Natural killer cell (primary cell): ENCODE data around the gene CRAMP1. TPM values are rescaled to one million over a fixed set of nuclear protein-coding genes. Genes with fewer than 3 reads are reported as not detected.

Experiments
- ATAC-seq, 3 donors: fragments of 150-1000 bp in 2 of 3; fragments of 200-7000 bp in 1 of 3; cut with Tn5 transposase; 1 replicate in 1 of 3; 2 replicates in 2 of 3; pipeline ENCODE4 v1.10.0; 2021; ENCODE audit warnings: mild to moderate bottlenecking in 2 of 3, moderate library complexity in 2 of 3
- DNase-seq, 2 donors: peaks; one replicate each; pipeline versions ENCODE4 v3.0.0 to v3.0.0-alpha.2; 2013 to 2021; ENCODE audit warnings: mixed read lengths in 1 of 2
- H3K27ac ChIP-seq: one replicate; pipeline ENCODE4 v1.5.1; 2013; ENCODE audit warnings: mild to moderate bottlenecking, low read length
- H3K27me3 ChIP-seq: one replicate; pipeline ENCODE4 v1.6.1; 2013; ENCODE audit warnings: low read length; ENCODE audit not compliant: control insufficient read depth, insufficient read depth
- H3K36me3 ChIP-seq: one replicate; pipeline ENCODE4 v1.6.1; 2013; ENCODE audit warnings: low read length; ENCODE audit not compliant: control insufficient read depth, insufficient read depth
- H3K4me1 ChIP-seq: one replicate; pipeline ENCODE4 v1.6.1; 2013; ENCODE audit warnings: low read length; ENCODE audit not compliant: control insufficient read depth, insufficient read depth
- H3K4me3 ChIP-seq: one replicate; pipeline ENCODE4 v1.5.1; 2013; ENCODE audit warnings: low read length
- H3K9me3 ChIP-seq: one replicate; pipeline ENCODE4 v1.6.1; 2013; ENCODE audit warnings: low read length; ENCODE audit not compliant: control insufficient read depth, insufficient read depth
- H3K27ac Mint-ChIP-seq, 2 donors: one replicate each; pipeline ENCODE4 v1.8.0; 2022; ENCODE audit warnings: mild to moderate bottlenecking in 2 of 2, mixed read lengths in 2 of 2, moderate library complexity in 1 of 2
- H3K27me3 Mint-ChIP-seq, 2 donors: one replicate each; pipeline ENCODE4 v1.8.0; 2022; ENCODE audit warnings: low read depth in 2 of 2, mixed read lengths in 2 of 2
- H3K36me3 Mint-ChIP-seq: one replicate; pipeline ENCODE4 v1.8.0; 2022; ENCODE audit warnings: mixed read lengths
- H3K4me1 Mint-ChIP-seq, 2 donors: one replicate each; pipeline ENCODE4 v1.8.0; 2022; ENCODE audit warnings: mixed read lengths in 2 of 2
- H3K4me3 Mint-ChIP-seq: one replicate; pipeline ENCODE4 v1.8.0; 2022; ENCODE audit warnings: mild to moderate bottlenecking, moderate library complexity, mixed read lengths
- H3K9me3 Mint-ChIP-seq, 2 donors: one replicate each; pipeline ENCODE4 v1.8.0; 2022; ENCODE audit warnings: mixed read lengths in 2 of 2
- WGBS: methylation state at CpG from one replicate; pipeline ENCODE4 v1.1.7; 2013; ENCODE audit warnings: missing lambda C conversion rate; ENCODE audit not compliant: insufficient coverage; 5-methylcytosine and 5-hydroxymethylcytosine counted together
- intact Hi-C: fragments of 100-400 bp; cut with micrococcal nuclease; formaldehyde crosslinking; loops from one replicate; pipeline ENCODE4 v1.14.2; 2022
- total RNA-seq, 4 donors: library from RNA; stranded (reverse); fragments of 120-200 nt in 1 of 4; gene quantifications; one replicate each; pipeline versions ENCODE4 v1.2.3 to v1.2.4, GENCODE V29; 2013 to 2022
- TF ChIP-seq, protein P1 (sequence below): fragments of 200-600 bp; IDR thresholded peaks from one replicate; pipeline ENCODE4 v1.8.0; 2022; ENCODE audit warnings: antibody characterized with exemption

Gene CRAMP1
- total RNA-seq, 3 donors from 2014 or later (not counting 1 experiment from before 2014, with no cell fraction given) = 47.8 to 49.8 (median 49.6) TPM

DNA sequence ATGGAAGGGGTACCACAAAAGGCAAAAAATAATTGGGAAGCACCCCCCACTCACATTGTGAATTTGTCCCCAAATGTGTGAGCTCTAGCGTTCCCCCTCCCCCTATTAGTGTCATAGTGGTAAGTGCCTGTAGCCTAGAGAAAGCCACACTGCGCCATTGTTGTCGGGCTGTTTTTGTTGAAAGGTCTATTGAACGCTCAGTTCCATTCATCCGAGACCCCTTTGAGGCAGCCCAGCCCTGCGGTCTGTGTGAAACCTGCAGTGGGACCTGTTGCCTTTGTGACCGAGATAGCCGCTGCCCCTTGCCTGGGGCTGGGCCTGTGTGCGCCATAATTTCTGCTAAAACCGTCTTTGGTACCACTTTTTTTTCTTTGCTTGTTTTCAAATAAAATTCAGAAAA is 68.9 kb downstream of the CRAMP1 start:
- H3K4me3 Mint-ChIP-seq = peak overlapping the region; percentile 42
- peaks cover 26% of the 10 kb centered on the region in 2 donors for H3K4me1 Mint-ChIP-seq
- ATAC-seq = no peak
- H3K27me3 Mint-ChIP-seq = no peaks in the 10 kb centered on the region
- H3K27ac ChIP-seq = no peak overlapping the region
- H3K36me3 ChIP-seq = peaks cover 16% of the 10 kb centered on the region
- H3K36me3 Mint-ChIP-seq = no peaks in the 10 kb centered on the region
- H3K9me3 Mint-ChIP-seq = no peaks in the 10 kb centered on the region
- TF ChIP-seq, protein P1, sequence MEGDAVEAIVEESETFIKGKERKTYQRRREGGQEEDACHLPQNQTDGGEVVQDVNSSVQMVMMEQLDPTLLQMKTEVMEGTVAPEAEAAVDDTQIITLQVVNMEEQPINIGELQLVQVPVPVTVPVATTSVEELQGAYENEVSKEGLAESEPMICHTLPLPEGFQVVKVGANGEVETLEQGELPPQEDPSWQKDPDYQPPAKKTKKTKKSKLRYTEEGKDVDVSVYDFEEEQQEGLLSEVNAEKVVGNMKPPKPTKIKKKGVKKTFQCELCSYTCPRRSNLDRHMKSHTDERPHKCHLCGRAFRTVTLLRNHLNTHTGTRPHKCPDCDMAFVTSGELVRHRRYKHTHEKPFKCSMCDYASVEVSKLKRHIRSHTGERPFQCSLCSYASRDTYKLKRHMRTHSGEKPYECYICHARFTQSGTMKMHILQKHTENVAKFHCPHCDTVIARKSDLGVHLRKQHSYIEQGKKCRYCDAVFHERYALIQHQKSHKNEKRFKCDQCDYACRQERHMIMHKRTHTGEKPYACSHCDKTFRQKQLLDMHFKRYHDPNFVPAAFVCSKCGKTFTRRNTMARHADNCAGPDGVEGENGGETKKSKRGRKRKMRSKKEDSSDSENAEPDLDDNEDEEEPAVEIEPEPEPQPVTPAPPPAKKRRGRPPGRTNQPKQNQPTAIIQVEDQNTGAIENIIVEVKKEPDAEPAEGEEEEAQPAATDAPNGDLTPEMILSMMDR = no peak
- DNase-seq = no peak
- H3K4me3 ChIP-seq = no peak overlapping the region
- H3K27ac Mint-ChIP-seq = peak overlapping the region in 1 of 2 donors; percentile 23
- no peaks in the 10 kb centered on the region for H3K27me3 ChIP-seq
- intact Hi-C loops = no loop called here
- WGBS = 97% methylated on average over 9 of the region's 10 CpGs
- no peaks in the 10 kb centered on the region for H3K9me3 ChIP-seq
- H3K4me1 ChIP-seq = peaks cover 14% of the 10 kb centered on the region

DNA sequence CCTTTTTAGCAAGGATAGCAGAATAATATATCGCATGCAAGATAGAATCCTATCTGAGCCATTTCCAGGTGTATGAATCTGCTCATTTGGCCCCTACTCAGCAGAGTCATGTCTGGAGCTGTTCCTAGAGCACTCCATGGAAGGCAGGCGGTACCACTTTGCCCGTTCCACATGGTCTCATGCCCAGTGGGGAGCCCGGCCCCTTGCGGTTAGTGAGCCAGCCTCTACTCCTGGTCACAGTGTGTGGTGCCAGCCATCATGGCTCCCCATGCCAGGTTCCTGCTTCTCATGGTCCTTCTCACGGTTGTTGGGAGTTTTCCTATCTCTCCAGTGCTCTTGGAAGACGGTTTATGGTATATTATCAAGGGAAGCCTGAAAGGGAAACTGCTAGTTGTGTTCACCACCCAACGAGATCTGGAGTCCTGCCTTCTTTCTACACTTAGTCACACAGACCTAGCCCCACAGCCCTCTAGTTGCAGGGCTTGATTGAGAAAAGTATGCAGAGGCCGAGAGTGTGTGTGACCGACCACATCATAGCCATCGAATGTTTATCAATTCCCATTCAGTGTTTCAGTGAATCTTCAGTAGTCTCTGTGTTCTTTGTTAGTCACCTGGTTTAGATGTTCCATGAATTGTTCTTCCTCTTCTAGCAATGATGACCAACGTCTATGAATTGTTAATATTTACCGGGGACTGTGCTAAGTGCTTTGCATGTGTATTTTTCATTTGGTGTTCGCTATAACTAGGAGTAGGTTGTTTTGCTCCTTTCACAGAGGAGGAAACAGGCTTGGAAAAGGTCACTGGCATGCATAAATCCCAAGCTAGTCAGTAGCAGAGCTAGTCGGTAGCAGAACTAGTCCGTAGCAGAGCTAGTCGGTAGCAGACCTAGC is 75.5 kb downstream of the CRAMP1 start:
- Mint-ChIP-seq H3K9me3 (no peaks in the 10 kb centered on the region), H3K4me1 (no peaks in the 10 kb centered on the region), H3K4me3 (no peak overlapping the region), H3K36me3 (no peaks in the 10 kb centered on the region), H3K27me3 (no peaks in the 10 kb centered on the region), H3K27ac (peak overlapping the region in 1 of 2 donors; percentile 10)
- Histone ChIP-seq H3K4me1 (no peaks in the 10 kb centered on the region), H3K9me3 (no peaks in the 10 kb centered on the region), H3K27me3 (no peaks in the 10 kb centered on the region), H3K36me3 (peaks cover 46% of the 10 kb centered on the region), H3K27ac (no peak overlapping the region), H3K4me3 (no peak overlapping the region)
- WGBS = 96% methylated on average over 15 of the region's 17 CpGs
- intact Hi-C loops = no loop called here
- ATAC-seq = no peak
- DNase-seq = no peak
- TF ChIP-seq, protein P1 = no peak

DNA sequence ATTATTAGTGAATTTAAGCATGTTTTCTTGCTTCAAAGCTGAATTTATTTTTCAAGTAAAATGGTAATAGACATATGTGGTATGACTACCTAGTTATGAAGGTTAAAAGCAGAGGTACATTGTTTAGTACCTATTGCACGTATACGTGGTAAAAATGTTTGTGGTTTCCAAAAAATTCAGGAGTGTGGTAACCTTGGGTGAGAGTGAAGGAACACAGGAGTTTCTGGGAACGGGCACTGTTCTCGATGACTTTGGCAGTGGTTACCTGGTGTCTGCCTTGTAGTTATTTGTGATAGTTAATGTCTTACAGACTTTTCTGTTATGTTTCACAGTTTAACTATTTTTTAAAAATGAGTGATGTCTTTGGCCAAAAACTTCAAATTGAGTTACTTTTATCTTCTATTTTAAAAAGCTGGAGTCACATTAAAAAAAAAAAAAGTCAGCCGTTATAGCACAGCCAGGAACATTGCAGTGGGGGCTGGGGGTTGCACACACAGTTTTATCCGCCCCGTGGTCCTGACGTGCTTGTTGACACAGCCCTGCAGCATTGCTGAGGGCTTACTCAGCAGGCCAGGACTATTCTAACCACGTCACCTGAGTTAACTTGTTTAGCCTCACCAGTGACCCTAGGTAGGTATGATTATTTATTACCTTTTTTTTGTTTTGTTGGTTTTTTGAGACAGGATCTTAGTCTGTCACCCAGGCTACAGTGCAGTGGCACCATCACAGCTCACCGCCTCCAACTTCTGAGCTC is 76.8 kb downstream of the CRAMP1 start:
- no peak for DNase-seq
- no peaks in the 10 kb centered on the region for H3K9me3 Mint-ChIP-seq
- H3K4me1 Mint-ChIP-seq = no peaks in the 10 kb centered on the region
- no peaks in the 10 kb centered on the region for H3K27me3 Mint-ChIP-seq
- TF ChIP-seq, protein P1 = no peak
- H3K4me3 Mint-ChIP-seq = no peak overlapping the region
- peaks cover 9% of the 10 kb centered on the region for H3K36me3 Mint-ChIP-seq
- H3K27ac Mint-ChIP-seq = no peak overlapping the region
- H3K4me1 ChIP-seq = no peaks in the 10 kb centered on the region
- no peaks in the 10 kb centered on the region for H3K27me3 ChIP-seq
- H3K9me3 ChIP-seq = no peaks in the 10 kb centered on the region
- H3K36me3 ChIP-seq = peaks cover 53% of the 10 kb centered on the region
- intact Hi-C loops = no loop called here
- no peak overlapping the region for H3K4me3 ChIP-seq
- H3K27ac ChIP-seq = no peak overlapping the region
- ATAC-seq = no peak
- 93% methylated on average over 10 of the region's 10 CpGs for WGBS
